ENCODE results near the gene TRMO.

GRCh38 chr9:97868859-97869258 is 53.4 kb downstream of the TRMO start:
- TF ChIP-seq CTCF (IDR thresholded peaks at IDR 0.05) (no peak), REST (IDR thresholded peaks at IDR 0.05; ENCODE audit: insufficient read depth in 1 of 2, low read depth in 2 of 2, low read length in 1 of 2) (no peak)

Data from Panc1 (cell line).